ENCODE measurements around the gene MYMX. TPM values are rescaled to one million over a fixed set of nuclear protein-coding genes. Genes with fewer than 3 reads are reported as not detected.

Gene MYMX
- total RNA-seq, 4 donors from 2014 or later, result not detected

- Histone ChIP-seq H3K9me3 (no peaks in the 10 kb centered on the region), H3K27ac (peak overlapping the region in 1 of 4 donors; percentile 90), H3K4me3 (no peak overlapping the region), H3K36me3 (peaks cover 6 to 75% (median 27%) of the 10 kb centered on the region in 3 donors), H3K4me1 (peaks cover 0 to 72% (median 16%) of the 10 kb centered on the region in 4 donors), H3K27me3 (no peaks in the 10 kb centered on the region)
- no peak for DNase-seq (ENCODE audit: low spot score in 2 of 2)
- TF ChIP-seq EP300 (IDR thresholded peaks at IDR 0.05), result no peak
- TF ChIP-seq CTCF (IDR thresholded peaks at IDR 0.05), result no peak
- no peak for TF ChIP-seq POLR2A (IDR thresholded peaks at IDR 0.05)
- WGBS, 2 donors, result 70 to 71% methylated on average over 12 of the region's 12 CpGs
Measured at GRCh38 chr6:44254191-44255104, 37.7 kb downstream of the MYMX start.

GRCh38 chr6:44255105-44255808 lies 38.5 kb downstream of the MYMX start:
- peak overlapping the region in 3 of 4 donors; percentile 90 to 99 (median 96) for H3K27ac ChIP-seq
- no peak for DNase-seq (ENCODE audit: low spot score in 2 of 2)
- no peaks in the 10 kb centered on the region for H3K9me3 ChIP-seq
- H3K4me1 ChIP-seq, result peaks cover 0 to 64% (median 15%) of the 10 kb centered on the region in 4 donors
- no peak overlapping the region for H3K4me3 ChIP-seq
- H3K36me3 ChIP-seq, result peaks cover 6 to 75% (median 27%) of the 10 kb centered on the region in 3 donors
- H3K27me3 ChIP-seq, result no peaks in the 10 kb centered on the region
- 66 to 75% methylated on average over 14 to 16 of the region's 16 CpGs for WGBS, 2 donors
- TF ChIP-seq POLR2A (IDR thresholded peaks at IDR 0.05), result no peak
- TF ChIP-seq CTCF (IDR thresholded peaks at IDR 0.05), result no peak
- TF ChIP-seq EP300 (IDR thresholded peaks at IDR 0.05), result no peak

- H3K4me1 ChIP-seq, result peaks cover 0 to 55% (median 15%) of the 10 kb centered on the region in 4 donors
- peaks cover 3 to 68% (median 27%) of the 10 kb centered on the region in 3 donors for H3K36me3 ChIP-seq
- peak overlapping the region; percentile 62 to 98 (median 82) for H3K4me3 ChIP-seq
- WGBS, 2 donors, result 13 to 18% methylated on average over 15 of the region's 15 CpGs
- no peaks in the 10 kb centered on the region for H3K9me3 ChIP-seq
- H3K27ac ChIP-seq, result peak overlapping the region; percentile 88 to 99 (median 93)
- no peak for TF ChIP-seq CTCF (IDR thresholded peaks at IDR 0.05)
- TF ChIP-seq EP300 (IDR thresholded peaks at IDR 0.05), result no peak
- no peak for TF ChIP-seq POLR2A (IDR thresholded peaks at IDR 0.05)
- no peak for DNase-seq (ENCODE audit: low spot score in 2 of 2)
- no peaks in the 10 kb centered on the region for H3K27me3 ChIP-seq
Measured at GRCh38 chr6:44255871-44256774, 39.4 kb downstream of the MYMX start.

GRCh38 chr6:44256775-44257024 lies 40.0 kb downstream of the MYMX start:
- TF ChIP-seq EP300 (IDR thresholded peaks at IDR 0.05), result no peak
- no peak for TF ChIP-seq POLR2A (IDR thresholded peaks at IDR 0.05)
- TF ChIP-seq CTCF (IDR thresholded peaks at IDR 0.05), result no peak
- Histone ChIP-seq H3K27me3 (no peaks in the 10 kb centered on the region), H3K4me1 (peaks cover 0 to 58% (median 15%) of the 10 kb centered on the region in 4 donors), H3K36me3 (peaks cover 0 to 62% (median 24%) of the 10 kb centered on the region in 3 donors), H3K4me3 (peak overlapping the region; percentile 62 to 98 (median 82)), H3K27ac (peak overlapping the region; percentile 88 to 99 (median 93)), H3K9me3 (no peaks in the 10 kb centered on the region)
- 1 to 2% methylated on average over 6 to 11 of the region's 12 CpGs for WGBS, 2 donors
- DNase-seq (ENCODE audit: low spot score in 2 of 2), result no peak

Measured in tibial nerve (tissue), 4 donors.